GM18951 (cell line): ENCODE data around the gene KLHL34.

Source experiments
- POLR2A ChIP-seq: IDR thresholded peaks from 4 replicates; pipeline ENCODE4 v1.6.1; 2011; ENCODE audit warnings: mild to moderate bottlenecking; ENCODE audit not compliant: insufficient read length, insufficient read depth; ENCODE audit errors: extremely low read depth
- in situ Hi-C: fragments of 300-500 bp; cut with MboI; formaldehyde crosslinking; loops from one replicate; pipeline ENCODE4 v1.12.0; 2022; ENCODE audit warnings: low sequenced_read_pairs, mixed read lengths, inconsistent platforms; ENCODE audit not compliant: unreplicated experiment

Gene KLHL34

GRCh38 chrX:21623778-21624501 lies 34.2 kb downstream of the KLHL34 start:
- no peak for TF ChIP-seq POLR2A
- in situ Hi-C loops = no loop called here

GRCh38 chrX:21620234-21620633 lies 37.9 kb downstream of the KLHL34 start:
- in situ Hi-C loops = no loop called here
- no peak for TF ChIP-seq POLR2A

GRCh38 chrX:21616386-21616785 lies 41.7 kb downstream of the KLHL34 start:
- TF ChIP-seq POLR2A = no peak
- in situ Hi-C loops = no loop called here

GRCh38 chrX:21612154-21612553 lies 46.0 kb downstream of the KLHL34 start:
- in situ Hi-C loops = no loop called here
- TF ChIP-seq POLR2A = no peak

- TF ChIP-seq POLR2A = no peak
Measured at GRCh38 chrX:21610168-21610567, 48.0 kb downstream of the KLHL34 start.

GRCh38 chrX:21606002-21606401 lies 52.1 kb downstream of the KLHL34 start:
- in situ Hi-C loops = no loop called here
- TF ChIP-seq POLR2A = no peak

More at GRCh38 chrX:21610168-21610567, 48.0 kb downstream of the KLHL34 start:
- in situ Hi-C loops = no loop called here
